H1 (cell line): Measurements from ENCODE around the gene CHD9. TPM values are rescaled to one million over a fixed set of nuclear protein-coding genes. Genes with fewer than 3 reads are reported as not detected.

Source experiments
- HDAC6 ChIP-seq: IDR thresholded peaks from one replicate; pipeline ENCODE4 v1.7.1; 2012; ENCODE audit warnings: low read depth, mild to moderate bottlenecking, inconsistent platforms, low read length, moderate library complexity
- NANOG ChIP-seq: IDR thresholded peaks from 2 replicates; pipeline ENCODE4 v1.6.1; 2011; ENCODE audit warnings: low read length, low read depth, mild to moderate bottlenecking, inconsistent platforms; ENCODE audit not compliant: insufficient read depth, poor library complexity, severe bottlenecking
- RXRA ChIP-seq: IDR thresholded peaks from 2 replicates; pipeline ENCODE4 v1.6.1; 2011; ENCODE audit warnings: low read depth, mild to moderate bottlenecking, low read length, moderate library complexity; ENCODE audit not compliant: insufficient read depth
- polyA plus RNA-seq, 7 experiments: library from polyadenylated mRNA; depleted of rRNA in 3 of 7; stranded (reverse) in 5 of 7; unstranded in 2 of 7; fragments of >200 nt in 5 of 7; fragments of 200-250 nt in 2 of 7; gene quantifications; 1 replicate in 5 of 7; 2 replicates in 1 of 7; 4 replicates in 1 of 7; pipeline versions ENCODE4 v1.2.1 to v1.2.3, GENCODE V29; 2011 to 2013; ENCODE audit warnings: missing spikeins in 2 of 7, mixed read lengths in 2 of 7
- total RNA-seq: library from RNA; stranded (reverse); fragmentation: NEBNext Ultra II Directional; extraction: Animal tissue kit (Norgen Biotek cat#: 25700); gene quantifications from 2 replicates; pipeline ENCODE4 v1.2.1, GENCODE V29; 2021
- TF ChIP-seq, protein P1 (sequence below): IDR thresholded peaks from 2 replicates; pipeline ENCODE4 v1.6.1; 2011; ENCODE audit warnings: low read depth, mild to moderate bottlenecking, low read length; ENCODE audit not compliant: insufficient read depth

CHD9 gene
- total and polyA plus RNA-seq, 2 of the 8 experiments (the other 6 are each of a cell fraction or from before 2014, with no cell fraction given) = 9.9 to 32.4 TPM

DNA sequence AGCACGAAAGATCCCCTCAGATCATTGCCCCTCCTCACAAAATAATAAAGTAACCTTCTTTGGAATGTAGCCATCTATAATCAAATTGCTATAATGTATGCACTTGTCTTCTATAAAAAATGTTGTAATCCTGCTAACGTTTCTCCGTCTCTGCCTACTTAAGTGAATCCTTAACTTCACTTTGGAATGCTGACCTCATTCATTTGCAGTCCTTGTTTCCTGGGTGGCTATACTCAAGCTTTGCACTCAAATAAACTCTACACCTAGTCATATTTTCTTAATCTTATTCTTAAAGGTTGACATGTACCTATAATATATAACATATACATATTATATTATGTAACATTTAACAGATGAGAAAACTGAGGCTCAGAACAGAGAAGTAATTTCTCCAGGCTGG lies 24.8 kb upstream of the CHD9 start (continued):
- TF ChIP-seq, protein P1, sequence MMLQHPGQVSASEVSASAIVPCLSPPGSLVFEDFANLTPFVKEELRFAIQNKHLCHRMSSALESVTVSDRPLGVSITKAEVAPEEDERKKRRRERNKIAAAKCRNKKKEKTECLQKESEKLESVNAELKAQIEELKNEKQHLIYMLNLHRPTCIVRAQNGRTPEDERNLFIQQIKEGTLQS = no peak
- TF ChIP-seq HDAC6 = no peak
- TF ChIP-seq NANOG = no peak
- no peak for TF ChIP-seq RXRA
